Measurements from ENCODE around the gene C6. TPM values are rescaled to one million over a fixed set of nuclear protein-coding genes. Genes with fewer than 3 reads are reported as not detected.

The C6 gene
- polyA plus RNA-seq, 1 donor (not counting 4 experiments of a cell fraction or from before 2014, with no cell fraction given): not detected

- H4K20me1 ChIP-seq (ENCODE audit: control insufficient read depth, extremely low read depth, insufficient read depth, low read length): no peaks in the 10 kb centered on the region
- H3K27ac ChIP-seq (ENCODE audit: control insufficient read depth, insufficient read depth, low read length): no peak overlapping the region
- dilution Hi-C loops (cut with MboI; ENCODE audit: extremely low pct_ligation_motif_present, low sequenced_read_pairs): no loop called here
Measured at GRCh38 chr5:41172012-41172411, 41.3 kb downstream of the C6 start.

GRCh38 chr5:41161271-41161670 is 52.1 kb downstream of the C6 start:
- no peak for TF ChIP-seq EZH2 (IDR thresholded peaks at IDR 0.05; ENCODE audit: low read length)
- TF ChIP-seq CTCF (optimal IDR thresholded peaks at IDR 0.05 in 1 of 3, IDR thresholded peaks at IDR 0.05 in 1 of 3, conservative IDR thresholded peaks at IDR 0.05 in 1 of 3; ENCODE audit: extremely low read depth in 1 of 3, insufficient read depth in 2 of 3, low read length in 3 of 3): no peak
- Histone ChIP-seq H3K4me1 (ENCODE audit: control insufficient read depth, extremely low read depth, insufficient read depth, low read length) (no peaks in the 10 kb centered on the region), H3K4me2 (ENCODE audit: control insufficient read depth, extremely low read depth, insufficient read depth, low read depth, low read length) (no peak overlapping the region), H3K79me2 (ENCODE audit: control insufficient read depth, insufficient read depth, low read length) (no peaks in the 10 kb centered on the region), H3K36me3 (ENCODE audit: control insufficient read depth in 2 of 2, extremely low read depth in 1 of 2, insufficient read depth in 2 of 2, low read length in 2 of 2) (no peaks in the 10 kb centered on the region), H3K9me1 (ENCODE audit: control insufficient read depth, extremely low read depth, insufficient read depth, low read length) (no peaks in the 10 kb centered on the region), H3K4me3 (ENCODE audit: control insufficient read depth in 2 of 3, extremely low read depth in 1 of 3, insufficient read depth in 2 of 3, low read depth in 1 of 3, low read length in 3 of 3) (no peak overlapping the region), H3K27me3 (ENCODE audit: control insufficient read depth, extremely low read depth, insufficient read depth, low read length) (no peaks in the 10 kb centered on the region), H2AFZ (ENCODE audit: control insufficient read depth, low read length) (no peak overlapping the region), H3K9me3 (ENCODE audit: control insufficient read depth, low read depth, low read length) (no peaks in the 10 kb centered on the region), H3K9ac (ENCODE audit: control insufficient read depth, extremely low read depth, insufficient read depth, low read length) (no peak overlapping the region), H4K20me1 (ENCODE audit: control insufficient read depth, extremely low read depth, insufficient read depth, low read length) (no peaks in the 10 kb centered on the region), H3K27ac (ENCODE audit: control insufficient read depth, insufficient read depth, low read length) (no peak overlapping the region)
- no peak for FAIRE-seq
- DNase-seq (ENCODE audit: low read depth, low spot score): no peak
- dilution Hi-C loops (cut with MboI; ENCODE audit: extremely low pct_ligation_motif_present, low sequenced_read_pairs): no loop called here

More at GRCh38 chr5:41172012-41172411, 41.3 kb downstream of the C6 start:
- DNase-seq (ENCODE audit: low read depth, low spot score) (no peak), FAIRE-seq (no peak)
- Histone ChIP-seq H3K4me1 (ENCODE audit: control insufficient read depth, extremely low read depth, insufficient read depth, low read length) (no peaks in the 10 kb centered on the region), H3K36me3 (ENCODE audit: control insufficient read depth in 2 of 2, extremely low read depth in 1 of 2, insufficient read depth in 2 of 2, low read length in 2 of 2) (no peaks in the 10 kb centered on the region), H3K9me3 (ENCODE audit: control insufficient read depth, low read depth, low read length) (no peaks in the 10 kb centered on the region), H2AFZ (ENCODE audit: control insufficient read depth, low read length) (no peak overlapping the region), H3K9ac (ENCODE audit: control insufficient read depth, extremely low read depth, insufficient read depth, low read length) (no peak overlapping the region), H3K27me3 (ENCODE audit: control insufficient read depth, extremely low read depth, insufficient read depth, low read length) (no peaks in the 10 kb centered on the region), H3K79me2 (ENCODE audit: control insufficient read depth, insufficient read depth, low read length) (no peaks in the 10 kb centered on the region), H3K4me3 (ENCODE audit: control insufficient read depth in 2 of 3, extremely low read depth in 1 of 3, insufficient read depth in 2 of 3, low read depth in 1 of 3, low read length in 3 of 3) (no peak overlapping the region), H3K9me1 (ENCODE audit: control insufficient read depth, extremely low read depth, insufficient read depth, low read length) (no peaks in the 10 kb centered on the region), H3K4me2 (ENCODE audit: control insufficient read depth, extremely low read depth, insufficient read depth, low read depth, low read length) (no peak overlapping the region)
- TF ChIP-seq CTCF (optimal IDR thresholded peaks at IDR 0.05 in 1 of 3, IDR thresholded peaks at IDR 0.05 in 1 of 3, conservative IDR thresholded peaks at IDR 0.05 in 1 of 3; ENCODE audit: extremely low read depth in 1 of 3, insufficient read depth in 2 of 3, low read length in 3 of 3) (no peak), EZH2 (IDR thresholded peaks at IDR 0.05; ENCODE audit: low read length) (no peak)

Measured in keratinocyte (primary cell).